ENCODE measurements around the gene CYP4F22.
"Not testable (repeated sequence)": the region's sequence is repeated elsewhere in the genome, so short reads cannot be mapped to it uniquely, and the experiment has no call there.

CYP4F22 gene

DNA sequence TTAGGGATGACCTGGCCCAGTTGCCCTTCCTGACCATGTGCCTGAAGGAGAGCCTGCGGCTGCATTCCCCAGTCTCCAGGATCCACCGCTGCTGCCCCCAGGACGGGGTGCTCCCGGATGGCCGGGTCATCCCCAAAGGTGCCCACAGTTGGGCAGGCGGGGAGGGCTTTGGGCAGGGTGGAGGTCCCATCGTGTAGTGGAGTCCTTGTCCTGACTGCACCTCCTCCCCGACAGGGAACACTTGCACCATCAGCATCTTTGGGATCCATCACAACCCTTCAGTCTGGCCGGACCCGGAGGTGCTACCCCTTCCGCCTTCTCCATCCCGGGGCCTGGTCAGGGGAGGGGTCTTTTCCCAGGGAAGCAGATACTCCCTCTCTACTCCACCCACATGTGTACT, 75.0 kb downstream of the CYP4F22 start:
- DNase-seq = no peak

GRCh38 chr19:15584095-15584494, 75.8 kb downstream of the CYP4F22 start:
- DNase-seq = no peak

DNA sequence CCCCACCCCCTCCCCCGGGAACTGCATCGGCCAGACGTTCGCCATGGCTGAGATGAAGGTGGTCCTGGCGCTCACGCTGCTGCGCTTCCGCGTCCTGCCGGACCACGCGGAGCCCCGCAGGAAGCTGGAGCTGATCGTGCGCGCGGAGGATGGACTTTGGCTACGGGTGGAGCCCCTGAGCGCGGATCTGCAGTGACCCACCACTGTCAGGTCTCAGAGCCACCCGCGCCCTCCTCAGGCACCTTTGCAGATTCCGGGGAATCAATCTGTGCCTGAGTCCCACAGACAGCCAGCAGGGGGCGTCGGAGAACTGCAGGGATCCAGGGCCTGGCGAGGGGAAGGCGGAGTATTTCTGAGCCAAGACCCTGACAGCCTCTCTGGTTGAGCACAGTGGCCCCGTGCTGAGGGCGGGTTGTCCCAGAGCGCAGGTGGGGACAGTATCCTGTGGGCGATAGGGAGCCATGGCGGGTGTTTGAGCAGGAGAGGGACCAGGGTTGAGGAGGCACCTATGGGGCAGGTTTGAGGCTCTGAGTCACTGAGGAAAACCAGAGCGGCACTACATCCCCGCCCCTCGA, 76.3 kb downstream of the CYP4F22 start:
- DNase-seq = peak; percentile 83

- DNase-seq = peak; percentile 38
Measured at GRCh38 chr19:15587663-15588062, 79.3 kb downstream of the CYP4F22 start.

- DNase-seq = no peak
Measured at GRCh38 chr19:15588265-15588664, 79.9 kb downstream of the CYP4F22 start.

GRCh38 chr19:15589760-15590451, 81.6 kb downstream of the CYP4F22 start:
- DNase-seq = no peak

DNA sequence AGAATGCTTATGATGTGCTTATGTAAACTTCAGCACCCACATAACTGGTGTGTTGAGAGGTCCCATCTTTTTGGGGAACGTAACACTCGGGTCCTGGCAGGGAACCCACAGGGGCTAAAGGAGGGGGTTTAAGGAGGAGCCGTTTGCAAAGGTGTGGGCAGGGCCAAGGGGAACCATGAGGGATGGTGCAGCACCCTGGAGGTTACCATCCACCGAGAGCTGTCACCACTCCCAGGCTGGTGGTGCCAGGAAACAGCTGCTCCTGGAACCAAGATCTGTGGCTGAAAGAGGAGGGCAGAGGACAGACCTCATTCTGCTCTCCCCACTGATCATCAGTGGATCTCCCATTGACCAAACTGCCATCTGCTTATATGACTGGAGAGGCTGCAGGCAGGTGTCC, 83.5 kb downstream of the CYP4F22 start:
- DNase-seq = no peak

DNA sequence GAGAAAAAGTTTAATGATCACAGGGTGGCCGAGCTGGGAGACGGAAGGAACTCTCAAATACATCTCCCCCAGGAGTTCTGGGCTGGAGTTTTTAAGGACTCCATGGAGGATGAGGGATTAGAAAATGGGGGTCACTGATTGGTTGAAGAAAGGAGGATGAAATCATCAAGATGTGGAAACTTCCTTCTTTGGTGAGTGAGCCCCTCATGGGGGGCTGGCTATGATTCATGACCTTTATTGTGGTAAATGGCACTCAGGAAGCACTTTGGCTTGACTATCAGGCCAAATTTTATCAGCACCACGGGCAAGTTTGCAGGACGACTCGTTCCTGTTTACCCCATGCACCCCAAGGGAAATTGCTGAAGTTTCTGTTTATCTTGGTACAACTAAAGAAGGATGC, 84.2 kb downstream of the CYP4F22 start:
- not testable (repeated sequence) for DNase-seq

DNA sequence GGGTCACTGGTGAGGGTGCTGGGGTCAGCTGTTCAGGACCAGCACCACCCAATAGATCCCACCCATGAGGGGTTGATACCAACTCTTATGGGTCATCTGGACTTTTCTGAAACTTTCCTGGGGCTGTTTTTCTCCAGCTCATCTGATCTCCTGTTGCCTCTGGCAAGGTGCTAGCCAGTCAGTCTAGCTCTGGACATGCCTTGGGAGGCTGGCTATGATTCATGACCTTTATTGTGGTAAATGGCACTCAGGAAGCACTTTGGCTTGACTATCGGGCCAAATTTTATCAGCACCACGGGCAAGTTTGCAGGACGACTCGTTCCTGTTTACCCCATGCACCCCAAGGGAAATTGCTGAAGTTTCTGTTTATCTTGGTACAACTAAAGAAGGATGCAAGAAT, 85.4 kb downstream of the CYP4F22 start:
- DNase-seq = not testable (repeated sequence)

DNA sequence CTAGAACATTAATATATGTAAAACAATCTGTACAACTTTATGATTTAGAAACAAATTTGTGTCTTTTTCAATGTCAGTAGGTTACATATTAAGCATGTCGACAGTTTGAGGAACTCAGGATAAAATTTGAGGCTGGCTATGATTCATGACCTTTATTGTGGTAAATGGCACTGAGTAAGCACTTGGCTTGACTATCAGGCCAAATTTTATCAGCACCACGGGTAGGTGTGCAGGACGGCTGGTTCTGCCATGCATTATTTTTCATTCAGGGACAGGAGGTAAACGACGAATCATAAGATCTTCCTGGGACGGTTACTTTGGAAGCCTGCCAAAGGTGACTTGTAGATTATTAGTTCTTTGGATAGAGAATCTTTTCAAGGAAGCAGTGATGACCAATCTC, 86.7 kb downstream of the CYP4F22 start:
- no peak for DNase-seq
